GM19099 (cell line): Measurements from ENCODE around the gene RSPH9.

Source experiments
- POLR2A ChIP-seq: IDR thresholded peaks from 3 replicates; pipeline ENCODE4 v1.6.1; 2011; ENCODE audit warnings: low read depth; ENCODE audit not compliant: insufficient read length; ENCODE audit errors: extremely low read depth

The RSPH9 gene

GRCh38 chr6:43671801-43672690, 27.2 kb downstream of the RSPH9 start:
- no peak for TF ChIP-seq POLR2A

GRCh38 chr6:43673444-43674084, 28.7 kb downstream of the RSPH9 start:
- no peak for TF ChIP-seq POLR2A

GRCh38 chr6:43674291-43674690, 29.5 kb downstream of the RSPH9 start:
- no peak for TF ChIP-seq POLR2A

- TF ChIP-seq POLR2A = no peak
Measured at GRCh38 chr6:43674921-43675320, 30.1 kb downstream of the RSPH9 start.

GRCh38 chr6:43676962-43677606, 32.2 kb downstream of the RSPH9 start:
- TF ChIP-seq POLR2A = no peak

- TF ChIP-seq POLR2A = no peak
Measured at GRCh38 chr6:43677759-43678158, 32.9 kb downstream of the RSPH9 start.

GRCh38 chr6:43678341-43678740, 33.5 kb downstream of the RSPH9 start:
- no peak for TF ChIP-seq POLR2A

GRCh38 chr6:43679057-43679456, 34.2 kb downstream of the RSPH9 start:
- TF ChIP-seq POLR2A = no peak

- TF ChIP-seq POLR2A = no peak
Measured at GRCh38 chr6:43680308-43681200, 35.7 kb downstream of the RSPH9 start.

- no peak for TF ChIP-seq POLR2A
Measured at GRCh38 chr6:43681303-43681702, 36.5 kb downstream of the RSPH9 start.

GRCh38 chr6:43682724-43683429, 38.0 kb downstream of the RSPH9 start:
- no peak for TF ChIP-seq POLR2A

- no peak for TF ChIP-seq POLR2A
Measured at GRCh38 chr6:43683708-43684455, 39.0 kb downstream of the RSPH9 start.

GRCh38 chr6:43687079-43687436, 42.2 kb downstream of the RSPH9 start:
- no peak for TF ChIP-seq POLR2A
